Measurements from ENCODE around the gene MTA2. TPM values are rescaled to one million over a fixed set of nuclear protein-coding genes. Genes with fewer than 3 reads are reported as not detected.

MTA2 gene
- total RNA-seq, 1 donor from 2014 or later = 109 TPM

DNA sequence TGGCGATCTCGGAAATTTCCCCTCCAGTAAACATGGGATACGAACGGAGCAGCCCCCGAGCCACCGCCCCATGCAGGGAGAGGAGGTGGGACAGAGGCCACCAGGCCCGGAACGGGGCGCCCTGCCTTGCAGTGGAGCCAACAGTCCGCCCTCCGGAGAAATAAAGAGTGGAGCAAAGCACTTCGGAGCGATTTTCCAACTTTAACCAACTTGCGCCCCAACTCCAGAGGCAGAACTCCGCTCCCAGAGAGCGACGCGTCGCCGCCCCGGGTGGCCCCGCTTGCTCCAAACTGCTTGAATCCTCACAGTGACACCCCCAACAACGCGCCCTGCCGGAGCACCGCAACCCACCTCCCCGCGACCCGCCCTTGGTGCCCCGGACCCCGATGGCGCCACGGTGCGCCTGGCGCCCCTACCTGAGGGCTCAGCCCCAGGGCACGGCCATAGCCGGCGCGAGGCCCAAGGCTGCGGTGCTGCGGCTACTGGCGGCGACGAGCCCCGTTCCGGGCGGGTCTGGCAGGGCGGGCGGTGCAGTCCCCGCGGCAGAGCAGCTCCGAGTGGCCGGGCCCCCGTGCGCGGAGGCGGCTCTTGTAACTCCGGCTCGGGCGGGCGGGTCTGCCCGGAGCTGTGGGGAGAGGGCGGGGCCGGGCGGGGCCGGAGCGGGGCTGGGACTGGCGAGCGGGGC, 55.3 kb downstream of the MTA2 start, which contains the start of gene AHNAK:
AHNAK (minus strand) TSS at position 563 of the 685 bp plus-strand sequence. CDS start 10,708 bp downstream, outside the sequence.
- H3K4me3 ChIP-seq (ENCODE audit: low read depth, low read length) = peak within 1 kb of the TSS; percentile 99
- TF ChIP-seq, protein P1, sequence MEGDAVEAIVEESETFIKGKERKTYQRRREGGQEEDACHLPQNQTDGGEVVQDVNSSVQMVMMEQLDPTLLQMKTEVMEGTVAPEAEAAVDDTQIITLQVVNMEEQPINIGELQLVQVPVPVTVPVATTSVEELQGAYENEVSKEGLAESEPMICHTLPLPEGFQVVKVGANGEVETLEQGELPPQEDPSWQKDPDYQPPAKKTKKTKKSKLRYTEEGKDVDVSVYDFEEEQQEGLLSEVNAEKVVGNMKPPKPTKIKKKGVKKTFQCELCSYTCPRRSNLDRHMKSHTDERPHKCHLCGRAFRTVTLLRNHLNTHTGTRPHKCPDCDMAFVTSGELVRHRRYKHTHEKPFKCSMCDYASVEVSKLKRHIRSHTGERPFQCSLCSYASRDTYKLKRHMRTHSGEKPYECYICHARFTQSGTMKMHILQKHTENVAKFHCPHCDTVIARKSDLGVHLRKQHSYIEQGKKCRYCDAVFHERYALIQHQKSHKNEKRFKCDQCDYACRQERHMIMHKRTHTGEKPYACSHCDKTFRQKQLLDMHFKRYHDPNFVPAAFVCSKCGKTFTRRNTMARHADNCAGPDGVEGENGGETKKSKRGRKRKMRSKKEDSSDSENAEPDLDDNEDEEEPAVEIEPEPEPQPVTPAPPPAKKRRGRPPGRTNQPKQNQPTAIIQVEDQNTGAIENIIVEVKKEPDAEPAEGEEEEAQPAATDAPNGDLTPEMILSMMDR (conservative IDR thresholded peaks at IDR 0.05; ENCODE audit: low read depth, low read length) = no peak
- DNase-seq (ENCODE audit: low read depth) = no peak

DNA sequence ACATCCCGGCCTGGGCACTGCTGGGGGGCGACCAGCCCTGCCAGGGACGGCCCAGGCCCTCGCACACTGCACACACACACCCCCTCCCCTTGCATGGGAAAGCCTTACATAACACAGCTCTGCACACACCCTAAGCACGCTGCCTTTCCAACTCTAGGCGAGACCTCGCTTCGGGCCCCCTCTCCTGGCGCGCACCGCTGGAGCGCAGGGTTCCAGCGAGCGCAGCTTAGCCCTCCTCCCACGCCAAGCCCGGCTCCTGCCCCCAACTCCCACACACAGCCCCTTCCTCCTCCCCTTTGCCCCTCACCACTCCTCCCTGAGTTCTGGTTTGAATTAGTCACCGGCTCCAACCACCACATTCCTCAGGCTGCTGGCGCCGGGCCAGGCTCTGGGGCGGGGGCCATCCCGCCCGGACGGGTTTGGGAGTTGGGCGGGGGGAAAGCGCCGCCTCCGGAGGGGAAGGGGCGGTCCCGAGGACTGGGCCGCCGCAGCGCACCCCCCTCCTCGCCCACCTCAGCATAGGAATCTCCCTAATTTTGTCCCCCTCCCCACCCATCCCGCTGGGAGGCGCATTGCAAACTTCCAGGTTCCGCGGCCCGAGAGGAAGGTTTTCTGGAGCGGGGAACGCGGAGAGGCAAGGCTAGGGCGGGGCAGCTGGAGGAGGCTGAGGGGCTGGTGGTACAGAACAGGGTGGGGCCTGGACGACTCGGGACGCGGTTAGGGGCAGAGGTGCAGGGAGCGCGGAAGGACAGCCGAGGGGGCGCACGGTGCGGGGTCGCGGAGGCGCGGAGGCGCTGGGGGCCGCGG, 56.0 kb downstream of the MTA2 start:
- H3K4me3 ChIP-seq (ENCODE audit: low read depth, low read length) = peak overlapping the region; percentile 99
- no peak for DNase-seq (ENCODE audit: low read depth)

DNA sequence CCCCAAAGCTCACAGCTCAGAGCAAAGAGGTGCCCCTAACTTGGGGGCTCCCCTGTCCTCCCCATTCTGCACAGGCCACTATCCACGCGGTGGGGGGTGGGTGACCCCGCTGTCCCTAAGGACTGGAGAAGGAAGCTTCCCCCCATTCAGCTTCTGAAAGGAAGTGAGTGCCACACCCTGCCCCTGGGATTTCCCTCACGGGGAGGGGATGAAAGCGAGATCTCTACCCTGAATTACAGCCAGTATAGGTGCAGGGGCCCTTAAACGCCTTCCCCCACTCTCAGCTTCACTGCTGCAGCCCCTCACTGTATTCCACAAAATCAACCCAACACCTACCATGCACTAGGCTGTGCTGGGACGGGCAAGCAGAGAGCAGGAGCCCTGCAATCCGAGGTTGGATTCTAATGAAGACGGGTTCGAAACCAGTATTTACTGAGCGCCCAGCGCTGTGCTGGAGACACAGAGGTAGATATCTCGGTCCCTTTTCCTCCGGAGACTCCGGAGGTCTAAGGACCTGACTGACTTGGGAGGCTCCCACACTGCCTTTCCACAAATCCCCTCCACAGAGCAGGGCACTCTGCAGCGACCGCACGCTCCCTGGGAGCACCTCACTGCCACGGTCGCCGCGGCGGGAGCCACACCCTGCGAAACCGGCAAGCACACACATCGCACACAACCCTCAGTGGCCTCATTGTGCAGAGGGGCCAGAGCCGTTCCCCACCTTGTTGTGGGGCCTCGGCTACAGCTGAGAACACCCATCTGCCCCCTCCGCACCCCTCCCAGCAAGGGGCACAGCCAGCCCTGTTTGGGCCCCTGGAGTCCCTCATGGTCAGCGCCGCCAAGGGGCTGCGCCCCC, 56.9 kb downstream of the MTA2 start:
- TF ChIP-seq, protein P1 (conservative IDR thresholded peaks at IDR 0.05; ENCODE audit: low read depth, low read length) = no peak
- DNase-seq (ENCODE audit: low read depth) = no peak
- peak overlapping the region; percentile 99 for H3K4me3 ChIP-seq (ENCODE audit: low read depth, low read length)

More for the DNA sequence above, 56.0 kb downstream of the MTA2 start:
- TF ChIP-seq, protein P1 (conservative IDR thresholded peaks at IDR 0.05; ENCODE audit: low read depth, low read length) = peak; percentile 4

DNA sequence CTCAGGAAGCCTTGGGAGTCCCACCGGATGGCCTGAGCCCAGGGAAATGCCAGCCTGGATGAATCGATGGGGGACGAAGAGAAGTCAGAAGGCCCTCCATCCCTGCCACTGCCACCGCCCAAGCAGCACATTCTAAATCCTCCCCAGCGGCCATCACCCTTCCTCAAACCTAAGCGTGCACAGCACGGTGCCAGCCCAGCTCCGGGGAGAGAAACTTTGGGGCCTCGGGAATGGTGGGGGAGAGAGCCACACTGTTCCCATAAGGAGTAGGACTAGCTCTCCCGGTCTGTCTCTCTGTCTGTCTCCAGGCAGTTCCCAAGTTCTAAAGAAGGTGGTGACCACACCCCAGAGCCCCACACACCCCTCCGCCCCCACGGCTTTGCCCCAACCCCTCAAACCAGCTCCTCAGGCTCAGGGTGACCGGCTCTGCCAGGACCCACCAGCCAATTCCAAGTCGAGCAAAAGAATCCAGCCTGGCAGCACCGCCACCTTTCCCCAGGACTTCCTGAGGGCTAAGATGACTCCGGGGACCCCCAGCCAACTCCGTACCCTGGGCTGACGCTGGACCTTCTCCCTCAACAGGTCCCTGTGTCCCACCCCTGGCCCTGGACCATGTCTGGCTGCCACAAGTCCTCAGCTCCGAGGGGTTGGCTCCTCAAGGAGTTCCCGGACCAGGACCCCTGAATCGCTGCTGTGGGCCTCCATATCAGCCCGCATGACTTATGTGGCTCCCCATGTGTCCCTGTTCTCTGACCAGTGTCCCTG, 57.8 kb downstream of the MTA2 start:
- H3K4me3 ChIP-seq (ENCODE audit: low read depth, low read length) = peak overlapping the region; percentile 99
- DNase-seq (ENCODE audit: low read depth) = no peak
- TF ChIP-seq, protein P1 (conservative IDR thresholded peaks at IDR 0.05; ENCODE audit: low read depth, low read length) = no peak

Other genes starting within 250 kb of the MTA2 start
- not detected in 2 replicates for gene SCGB1A1, start 182.8 kb downstream of the MTA2 start, total RNA-seq
- 198 and 296 TPM in 2 replicates for gene AHNAK, start 55.1 kb downstream of the MTA2 start, total RNA-seq
- 2,115 and 2,170 TPM in 2 replicates for gene EEF1G, start 28.0 kb downstream of the MTA2 start, total RNA-seq
- gene TUT1, start 10.3 kb downstream of the MTA2 start, total RNA-seq = 9.4 and 10.1 TPM in 2 replicates
- 29.7 and 31.8 TPM in 2 replicates for gene EML3, start 10.9 kb upstream of the MTA2 start, total RNA-seq
- 1.2 and 1.4 TPM in 2 replicates for gene ROM1, start 11.4 kb upstream of the MTA2 start, total RNA-seq
- gene B3GAT3, start 20.1 kb upstream of the MTA2 start, total RNA-seq = 43.6 and 67.7 TPM in 2 replicates
- gene GANAB, start 44.7 kb upstream of the MTA2 start, total RNA-seq = 191 and 281 TPM in 2 replicates
- 19.4 and 26.5 TPM in 2 replicates for gene INTS5, start 51.4 kb upstream of the MTA2 start, total RNA-seq
- gene C11orf98, start 63.3 kb upstream of the MTA2 start, total RNA-seq = 125 and 129 TPM in 2 replicates
- gene CSKMT, start 63.4 kb upstream of the MTA2 start, total RNA-seq = 21.0 and 26.3 TPM in 2 replicates
- 18.6 and 27.9 TPM in 2 replicates for gene UQCC3, start 69.8 kb upstream of the MTA2 start, total RNA-seq
- gene LBHD1, start 70.4 kb upstream of the MTA2 start, total RNA-seq = 2.2 and 3.0 TPM in 2 replicates
- gene UBXN1, start 77.2 kb upstream of the MTA2 start, total RNA-seq = 162 and 235 TPM in 2 replicates
- not detected in 2 replicates for gene LRRN4CL, start 87.7 kb upstream of the MTA2 start, total RNA-seq
- gene BSCL2, start 105.6 kb upstream of the MTA2 start, total RNA-seq = 42.1 and 96.6 TPM in 2 replicates
- not detected in 2 replicates for gene GNG3, start 105.8 kb upstream of the MTA2 start, total RNA-seq
- gene HNRNPUL2, start 125.6 kb upstream of the MTA2 start, total RNA-seq = 8.0 and 8.5 TPM in 2 replicates
- 35.7 and 39.1 TPM in 2 replicates for gene TTC9C, start 126.6 kb upstream of the MTA2 start, total RNA-seq
- 10.6 and 16.8 TPM in 2 replicates for gene ZBTB3, start 152.3 kb upstream of the MTA2 start, total RNA-seq
- gene POLR2G, start 159.7 kb upstream of the MTA2 start, total RNA-seq = 88.2 and 137 TPM in 2 replicates
- 12.4 and 26.8 TPM in 2 replicates for gene TAF6L, start 169.5 kb upstream of the MTA2 start, total RNA-seq
- 52.8 and 97.7 TPM in 2 replicates for gene TMEM179B, start 185.5 kb upstream of the MTA2 start, total RNA-seq
- gene TMEM223, start 190.1 kb upstream of the MTA2 start, total RNA-seq = 51.1 and 58.9 TPM in 2 replicates
- gene NXF1, start 203.6 kb upstream of the MTA2 start, total RNA-seq = 49.4 and 56.3 TPM in 2 replicates
- gene STX5, start 230.2 kb upstream of the MTA2 start, total RNA-seq = 21.2 and 28.6 TPM in 2 replicates
- gene TEX54, start 231.0 kb upstream of the MTA2 start, total RNA-seq = not detected in 2 replicates
- gene WDR74, start 237.7 kb upstream of the MTA2 start, total RNA-seq = 55.3 and 87.4 TPM in 2 replicates

Measured in epithelial cell of proximal tubule (primary cell).